ENCODE measurements around the gene WDR7.
"Not testable (repeated sequence)": the region's sequence is repeated elsewhere in the genome, so short reads cannot be mapped to it uniquely, and the experiment has no call there.

The WDR7 gene

GRCh38 chr18:56639104-56639381 lies 12.1 kb upstream of the WDR7 start:
- peak overlapping the region; percentile 96 for H3K4me3 ChIP-seq (ENCODE audit: extremely low read depth, insufficient read depth, low read length, poor library complexity, severe bottlenecking)
- H3K27ac ChIP-seq (ENCODE audit: low read depth, low read length, severe bottlenecking): peak overlapping the region; percentile 52
- no peaks in the 10 kb centered on the region for H3K4me1 ChIP-seq (ENCODE audit: control insufficient read depth, insufficient read depth, low read length, poor library complexity, severe bottlenecking)
- H3K36me3 ChIP-seq (ENCODE audit: control insufficient read depth, insufficient read depth, low read length): peaks cover 9% of the 10 kb centered on the region
- H3K9me3 ChIP-seq (ENCODE audit: control insufficient read depth, low read length): peaks cover 6% of the 10 kb centered on the region
- 84 to 93% methylated on average over 3 to 6 of the region's 6 CpGs for WGBS, 2 experiments (ENCODE audit: insufficient coverage in 2 of 2)

DNA sequence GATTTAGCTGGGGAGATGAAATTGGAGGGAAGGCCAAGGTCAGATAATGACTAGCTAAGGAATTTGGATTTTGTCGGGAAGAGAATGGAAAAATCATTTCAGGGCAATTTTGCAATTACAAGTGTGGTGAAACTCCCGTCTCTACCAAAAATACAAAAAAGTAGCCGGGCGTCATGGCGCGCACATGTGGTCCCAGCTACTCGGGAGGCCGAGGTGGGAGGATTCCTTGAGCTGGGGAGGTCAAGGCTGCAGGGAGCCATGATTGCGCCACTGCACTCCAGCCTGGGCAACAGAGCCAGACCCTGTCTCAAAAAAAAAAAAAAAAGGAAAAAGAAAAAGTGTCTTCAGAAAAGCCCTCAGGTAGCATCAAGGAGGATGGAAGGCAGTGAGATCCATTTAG lies 11.6 kb upstream of the WDR7 start:
- H3K36me3 ChIP-seq (ENCODE audit: control insufficient read depth, insufficient read depth, low read length): peaks cover 7% of the 10 kb centered on the region
- no peaks in the 10 kb centered on the region for H3K4me1 ChIP-seq (ENCODE audit: control insufficient read depth, insufficient read depth, low read length, poor library complexity, severe bottlenecking)
- H3K27ac ChIP-seq (ENCODE audit: low read depth, low read length, severe bottlenecking): no peak overlapping the region
- 73 to 97% methylated on average over 1 to 8 of the region's 9 CpGs for WGBS, 2 experiments (ENCODE audit: insufficient coverage in 2 of 2)
- H3K4me3 ChIP-seq (ENCODE audit: extremely low read depth, insufficient read depth, low read length, poor library complexity, severe bottlenecking): no peak overlapping the region
- peaks cover 6% of the 10 kb centered on the region for H3K9me3 ChIP-seq (ENCODE audit: control insufficient read depth, low read length)

- WGBS, 2 experiments (ENCODE audit: insufficient coverage in 2 of 2): 88 to 90% methylated on average over 6 to 7 of the region's 8 CpGs
- H3K4me1 ChIP-seq (ENCODE audit: control insufficient read depth, insufficient read depth, low read length, poor library complexity, severe bottlenecking): no peaks in the 10 kb centered on the region
- H3K4me3 ChIP-seq (ENCODE audit: extremely low read depth, insufficient read depth, low read length, poor library complexity, severe bottlenecking): no peak overlapping the region
- H3K27ac ChIP-seq (ENCODE audit: low read depth, low read length, severe bottlenecking): no peak overlapping the region
- peaks cover 6% of the 10 kb centered on the region for H3K9me3 ChIP-seq (ENCODE audit: control insufficient read depth, low read length)
- no peaks in the 10 kb centered on the region for H3K36me3 ChIP-seq (ENCODE audit: control insufficient read depth, insufficient read depth, low read length)
Observed at GRCh38 chr18:56641714-56642337, 9.3 kb upstream of the WDR7 start.

- Histone ChIP-seq H3K4me1 (ENCODE audit: control insufficient read depth, insufficient read depth, low read length, poor library complexity, severe bottlenecking) (no peaks in the 10 kb centered on the region), H3K9me3 (ENCODE audit: control insufficient read depth, low read length) (peaks cover 6% of the 10 kb centered on the region), H3K27ac (ENCODE audit: low read depth, low read length, severe bottlenecking) (no peak overlapping the region), H3K36me3 (ENCODE audit: control insufficient read depth, insufficient read depth, low read length) (no peaks in the 10 kb centered on the region), H3K4me3 (ENCODE audit: extremely low read depth, insufficient read depth, low read length, poor library complexity, severe bottlenecking) (no peak overlapping the region)
- no CpG with 5 or more reads among the region's 3 CpGs for WGBS, 2 experiments (ENCODE audit: insufficient coverage in 2 of 2)
Observed at GRCh38 chr18:56643381-56643780, 7.8 kb upstream of the WDR7 start.

GRCh38 chr18:56645415-56646016 lies 5.6 kb upstream of the WDR7 start:
- WGBS, 2 experiments (ENCODE audit: insufficient coverage in 2 of 2): 14 to 50% methylated on average over 1 of the region's 5 CpGs
- no peak overlapping the region for H3K4me3 ChIP-seq (ENCODE audit: extremely low read depth, insufficient read depth, low read length, poor library complexity, severe bottlenecking)
- no peaks in the 10 kb centered on the region for H3K36me3 ChIP-seq (ENCODE audit: control insufficient read depth, insufficient read depth, low read length)
- H3K9me3 ChIP-seq (ENCODE audit: control insufficient read depth, low read length): no peaks in the 10 kb centered on the region
- H3K27ac ChIP-seq (ENCODE audit: low read depth, low read length, severe bottlenecking): no peak overlapping the region
- no peaks in the 10 kb centered on the region for H3K4me1 ChIP-seq (ENCODE audit: control insufficient read depth, insufficient read depth, low read length, poor library complexity, severe bottlenecking)

- H3K4me3 ChIP-seq (ENCODE audit: extremely low read depth, insufficient read depth, low read length, poor library complexity, severe bottlenecking): no peak overlapping the region
- no peak overlapping the region for H3K27ac ChIP-seq (ENCODE audit: low read depth, low read length, severe bottlenecking)
- H3K36me3 ChIP-seq (ENCODE audit: control insufficient read depth, insufficient read depth, low read length): no peaks in the 10 kb centered on the region
- no peaks in the 10 kb centered on the region for H3K9me3 ChIP-seq (ENCODE audit: control insufficient read depth, low read length)
- no peaks in the 10 kb centered on the region for H3K4me1 ChIP-seq (ENCODE audit: control insufficient read depth, insufficient read depth, low read length, poor library complexity, severe bottlenecking)
Observed at GRCh38 chr18:56647071-56647470, 4.1 kb upstream of the WDR7 start.

DNA sequence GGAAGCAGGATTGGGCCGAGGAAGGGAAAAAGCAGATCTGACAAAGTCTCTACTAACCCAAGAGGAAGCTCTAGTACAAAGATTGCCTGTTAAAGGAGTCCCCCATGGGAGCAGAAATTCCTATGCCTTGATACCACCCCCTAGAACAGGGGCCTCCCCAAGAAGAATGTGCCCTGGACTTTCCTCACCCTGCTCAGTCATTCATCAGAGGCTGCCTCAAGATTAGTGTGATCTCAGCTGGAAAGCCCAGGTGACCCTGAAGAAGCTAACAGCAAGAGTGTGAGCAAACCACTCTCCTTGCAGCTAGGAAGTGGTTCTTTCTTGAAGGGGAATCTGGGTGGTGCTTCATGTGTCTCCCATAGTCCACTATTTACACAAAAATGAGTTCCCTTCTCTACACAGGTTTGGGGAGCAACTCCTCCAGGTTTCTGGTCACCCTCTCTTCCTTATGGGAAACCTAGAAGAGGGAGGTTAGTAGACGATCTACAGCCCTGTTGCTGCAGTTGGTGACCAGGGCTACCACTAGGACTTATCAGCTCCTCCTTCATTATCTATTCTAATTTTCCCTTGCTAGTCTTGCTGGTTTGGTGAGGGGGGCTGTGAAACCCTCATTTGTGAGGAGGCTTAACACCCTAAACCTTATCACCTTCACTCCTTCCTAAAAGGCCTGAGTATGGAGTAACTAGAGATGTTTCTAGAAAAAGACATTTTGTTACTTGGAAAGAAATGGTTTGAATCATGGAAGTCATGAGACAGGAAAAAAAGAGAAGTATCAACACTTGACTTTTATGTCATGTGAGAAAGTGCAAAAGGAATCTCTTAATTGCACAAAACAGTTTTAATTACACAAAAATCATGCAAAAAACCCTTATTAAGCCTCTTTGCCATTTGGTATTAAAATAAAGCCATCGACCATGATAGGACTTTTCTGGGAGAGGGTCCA lies 2.9 kb upstream of the WDR7 start:
- no CpG with 5 or more reads among the region's 3 CpGs for WGBS, 2 experiments (ENCODE audit: insufficient coverage in 2 of 2)
- H3K9me3 ChIP-seq (ENCODE audit: control insufficient read depth, low read length): no peaks in the 10 kb centered on the region
- no peaks in the 10 kb centered on the region for H3K4me1 ChIP-seq (ENCODE audit: control insufficient read depth, insufficient read depth, low read length, poor library complexity, severe bottlenecking)
- H3K4me3 ChIP-seq (ENCODE audit: extremely low read depth, insufficient read depth, low read length, poor library complexity, severe bottlenecking): no peak overlapping the region
- no peak overlapping the region for H3K27ac ChIP-seq (ENCODE audit: low read depth, low read length, severe bottlenecking)
- no peaks in the 10 kb centered on the region for H3K36me3 ChIP-seq (ENCODE audit: control insufficient read depth, insufficient read depth, low read length)

- Histone ChIP-seq H3K9me3 (ENCODE audit: control insufficient read depth, low read length) (no peaks in the 10 kb centered on the region), H3K36me3 (ENCODE audit: control insufficient read depth, insufficient read depth, low read length) (no peaks in the 10 kb centered on the region), H3K4me3 (ENCODE audit: extremely low read depth, insufficient read depth, low read length, poor library complexity, severe bottlenecking) (no peak overlapping the region), H3K4me1 (ENCODE audit: control insufficient read depth, insufficient read depth, low read length, poor library complexity, severe bottlenecking) (no peaks in the 10 kb centered on the region), H3K27ac (ENCODE audit: low read depth, low read length, severe bottlenecking) (no peak overlapping the region)
- WGBS, 2 experiments (ENCODE audit: insufficient coverage in 2 of 2): 92 to 100% methylated on average over 1 of the region's 1 CpG
Observed at GRCh38 chr18:56649996-56650395, 1.2 kb upstream of the WDR7 start.

DNA sequence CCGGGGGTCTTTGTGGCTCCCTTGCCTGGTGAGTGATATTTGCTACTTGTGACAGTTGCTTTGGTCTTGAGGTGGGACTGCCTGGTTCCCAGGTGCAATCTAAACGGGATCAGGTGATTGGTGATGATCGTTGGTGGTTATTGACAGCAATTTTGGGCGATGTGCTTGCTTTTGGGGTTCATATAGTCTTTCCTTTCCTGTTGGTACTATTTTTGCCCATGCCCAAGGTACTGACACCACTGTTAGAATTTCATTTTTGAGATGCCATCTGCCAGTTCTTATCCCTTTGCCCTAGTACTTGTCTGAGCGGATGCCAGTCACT lies 573 bp downstream of the WDR7 start:
- H3K4me3 ChIP-seq (ENCODE audit: extremely low read depth, insufficient read depth, low read length, poor library complexity, severe bottlenecking): peak overlapping the region; percentile 86
- H3K9me3 ChIP-seq (ENCODE audit: control insufficient read depth, low read length): no peaks in the 10 kb centered on the region
- no peak overlapping the region for H3K27ac ChIP-seq (ENCODE audit: low read depth, low read length, severe bottlenecking)
- 39 to 40% methylated on average over 2 of the region's 5 CpGs for WGBS, 2 experiments (ENCODE audit: insufficient coverage in 2 of 2)
- H3K36me3 ChIP-seq (ENCODE audit: control insufficient read depth, insufficient read depth, low read length): no peaks in the 10 kb centered on the region
- H3K4me1 ChIP-seq (ENCODE audit: control insufficient read depth, insufficient read depth, low read length, poor library complexity, severe bottlenecking): no peaks in the 10 kb centered on the region

DNA sequence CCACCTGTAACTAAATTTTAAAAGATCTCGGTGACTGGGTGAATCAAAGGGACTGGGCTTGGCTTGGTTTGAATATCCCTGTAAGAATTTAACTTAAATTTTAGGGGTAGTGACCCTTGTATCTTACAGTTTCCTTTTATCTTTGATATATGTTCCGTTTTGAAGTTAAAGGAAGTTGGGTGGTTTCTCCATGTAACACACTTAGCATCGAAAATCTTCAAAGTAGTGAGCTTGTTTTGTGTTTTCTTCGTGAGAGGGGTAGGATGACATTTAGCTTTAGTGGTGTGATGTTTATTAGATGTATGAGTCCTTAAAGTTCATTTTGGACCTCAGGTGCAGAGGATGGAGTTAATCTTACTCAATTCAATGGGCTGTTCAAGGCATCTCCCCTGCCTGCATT lies 1.6 kb downstream of the WDR7 start:
- Histone ChIP-seq H3K4me1 (ENCODE audit: control insufficient read depth, insufficient read depth, low read length, poor library complexity, severe bottlenecking) (no peaks in the 10 kb centered on the region), H3K4me3 (ENCODE audit: extremely low read depth, insufficient read depth, low read length, poor library complexity, severe bottlenecking) (no peak overlapping the region), H3K36me3 (ENCODE audit: control insufficient read depth, insufficient read depth, low read length) (no peaks in the 10 kb centered on the region), H3K9me3 (ENCODE audit: control insufficient read depth, low read length) (no peaks in the 10 kb centered on the region), H3K27ac (ENCODE audit: low read depth, low read length, severe bottlenecking) (no peak overlapping the region)
- WGBS, 2 experiments (ENCODE audit: insufficient coverage in 2 of 2): 87 to 92% methylated on average over 2 of the region's 4 CpGs

- not testable (repeated sequence) for H3K27ac ChIP-seq (ENCODE audit: low read depth, low read length, severe bottlenecking); H3K4me1 ChIP-seq (ENCODE audit: control insufficient read depth, insufficient read depth, low read length, poor library complexity, severe bottlenecking); H3K4me3 ChIP-seq (ENCODE audit: extremely low read depth, insufficient read depth, low read length, poor library complexity, severe bottlenecking); H3K36me3 ChIP-seq (ENCODE audit: control insufficient read depth, insufficient read depth, low read length); H3K9me3 ChIP-seq (ENCODE audit: control insufficient read depth, low read length)
- 92 to 98% methylated on average over 4 of the region's 7 CpGs for WGBS, 2 experiments (ENCODE audit: insufficient coverage in 2 of 2)
Observed at GRCh38 chr18:56654280-56654679, 3.1 kb downstream of the WDR7 start.
